Left renal cortex interstitium (tissue), 4 donors: ENCODE results near the gene SNX30. TPM values are rescaled to one million over a fixed set of nuclear protein-coding genes. Genes with fewer than 3 reads are reported as not detected.

Experiments
- DNase-seq, 4 donors: peaks; one replicate each; pipeline ENCODE4 v3.0.0-alpha.2; 2013; ENCODE audit warnings: low read depth in 4 of 4, low spot score in 2 of 4, missing footprints in 1 of 4
- polyA plus RNA-seq, 4 donors: library from polyadenylated mRNA; unstranded; fragments of 120-200 nt; gene quantifications; one replicate each; pipeline ENCODE4 v1.2.1, GENCODE V29; 2013; ENCODE audit not compliant: insufficient read length in 4 of 4

SNX30 gene
- polyA plus RNA-seq, 4 donors: 16.2 to 21.4 (median 19.3) TPM

DNA sequence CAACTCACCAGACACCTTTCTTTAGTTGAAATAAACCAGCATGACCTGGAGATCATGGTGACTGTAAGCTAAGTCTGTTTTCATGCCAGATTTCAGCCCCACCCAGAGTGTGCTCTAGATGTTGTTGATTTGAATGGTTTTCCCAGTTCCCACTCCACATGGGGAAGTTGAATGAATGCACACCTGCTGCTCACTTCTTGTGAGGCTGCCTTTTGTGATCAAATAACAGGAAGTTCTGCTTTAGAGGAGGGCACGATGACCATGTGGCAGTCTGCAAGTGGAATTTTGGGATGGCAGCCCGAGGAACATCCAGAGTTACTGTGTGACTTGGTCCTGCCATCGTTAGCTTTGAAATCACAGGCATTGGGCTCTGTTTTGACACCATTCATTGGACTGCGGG is 121.5 kb downstream of the SNX30 start:
- DNase-seq: no peak

DNA sequence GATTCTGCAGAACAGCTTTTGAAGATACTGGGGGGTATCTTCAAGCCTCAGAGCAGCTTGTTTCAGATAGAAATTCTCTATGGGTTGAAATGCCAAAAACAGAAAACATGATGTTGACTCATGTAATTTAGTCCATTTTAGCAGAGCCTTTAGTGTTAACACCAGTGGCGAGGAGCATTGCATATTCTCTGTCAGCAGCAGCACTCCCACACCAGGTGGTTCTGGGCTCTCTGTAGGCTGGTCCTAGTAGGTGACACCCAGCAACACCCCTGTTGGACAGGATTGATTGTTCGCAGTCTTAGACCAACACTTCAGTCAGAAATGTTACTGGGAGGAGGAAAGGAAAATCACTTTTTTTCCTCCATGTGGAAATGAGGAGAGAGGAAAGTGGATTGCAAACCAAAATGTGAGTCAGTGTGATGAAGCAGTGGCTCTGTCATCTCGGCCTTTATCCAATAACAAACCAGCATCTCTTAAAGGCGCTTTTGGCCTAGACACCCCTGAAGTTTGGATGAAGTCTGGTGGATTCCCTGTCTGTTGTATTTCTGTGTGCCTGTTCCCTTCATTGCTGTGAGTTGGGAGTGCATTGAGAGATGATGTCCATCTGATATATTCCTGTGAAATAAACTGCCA is 123.3 kb downstream of the SNX30 start:
- no peak for DNase-seq

DNA sequence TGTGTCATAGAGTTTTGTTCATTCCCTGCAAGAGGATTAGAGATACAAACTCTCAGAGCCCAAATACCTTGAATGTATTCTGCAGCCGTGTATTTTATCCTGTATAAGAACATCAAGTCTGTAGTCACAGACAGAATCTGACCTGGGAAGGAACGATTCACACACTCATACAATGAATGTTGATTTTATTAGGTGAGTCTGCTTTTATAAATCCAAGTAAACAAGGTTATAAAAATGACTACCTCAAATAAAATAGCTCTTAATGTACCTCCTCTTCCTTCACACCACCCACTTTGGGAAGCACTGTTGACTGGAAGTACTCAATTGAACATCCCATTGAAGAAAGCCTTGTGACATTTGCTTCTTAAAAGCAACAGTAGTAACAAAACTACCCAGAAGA is 128.2 kb downstream of the SNX30 start:
- DNase-seq: no peak

DNA sequence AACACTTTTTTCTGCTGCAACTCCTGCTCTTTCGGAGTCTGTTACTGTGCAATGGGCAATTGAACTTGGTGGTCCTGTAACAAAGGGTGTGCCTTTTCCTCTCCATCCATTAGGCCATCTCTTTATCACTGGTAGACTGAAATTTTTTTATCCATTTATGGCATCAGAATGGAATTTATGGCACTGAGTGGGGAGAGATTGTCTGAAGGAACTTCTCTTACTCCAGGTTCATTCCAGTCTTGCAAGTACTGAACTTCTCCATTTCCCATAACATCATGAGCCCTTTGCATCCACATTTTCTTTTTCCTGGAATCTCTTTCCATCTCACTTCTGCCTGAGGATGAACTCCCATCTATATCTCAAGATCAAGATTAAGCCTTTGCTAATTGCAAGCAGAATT is 130.1 kb downstream of the SNX30 start:
- no peak for DNase-seq

DNA sequence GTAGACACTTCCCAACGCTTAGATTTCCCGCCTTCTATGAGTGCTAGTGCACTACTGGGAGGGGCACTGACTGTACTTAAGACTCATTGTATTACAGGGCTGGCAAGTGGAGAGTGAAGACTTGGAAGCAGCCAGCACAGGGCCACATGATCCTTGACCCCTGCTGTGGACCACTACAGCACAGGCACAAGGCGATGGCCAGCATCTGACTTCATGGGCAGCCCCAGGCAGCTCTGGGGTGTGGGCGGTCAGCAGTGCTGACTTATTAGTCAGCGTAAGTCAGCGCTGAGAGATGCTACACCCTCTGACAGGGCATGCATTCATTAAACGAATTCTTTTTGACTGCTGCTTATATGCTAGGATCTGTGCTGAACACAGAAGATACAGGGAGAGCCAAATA is 130.8 kb downstream of the SNX30 start:
- no peak for DNase-seq

DNA sequence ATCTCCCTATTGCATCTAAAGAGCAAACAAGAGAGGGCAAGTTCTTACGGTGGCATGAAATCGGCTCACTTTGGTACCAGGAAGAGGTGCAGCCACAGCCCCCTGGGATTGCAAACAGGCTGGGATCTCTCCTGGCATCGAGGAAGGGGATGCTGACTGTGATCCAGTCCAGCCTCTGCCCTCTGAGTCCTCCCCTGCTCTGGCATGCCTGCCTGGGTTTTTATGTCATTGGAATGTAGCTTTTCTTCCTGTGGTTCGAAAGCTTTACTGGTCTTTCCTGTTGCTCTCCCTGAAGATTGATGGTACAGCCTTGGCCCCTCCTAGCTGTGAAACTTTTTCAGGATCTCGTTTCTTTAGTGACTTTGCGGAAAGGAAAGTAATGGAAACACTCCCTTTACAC is 133.5 kb downstream of the SNX30 start:
- DNase-seq: peak in 1 of 4 donors; percentile 61

DNA sequence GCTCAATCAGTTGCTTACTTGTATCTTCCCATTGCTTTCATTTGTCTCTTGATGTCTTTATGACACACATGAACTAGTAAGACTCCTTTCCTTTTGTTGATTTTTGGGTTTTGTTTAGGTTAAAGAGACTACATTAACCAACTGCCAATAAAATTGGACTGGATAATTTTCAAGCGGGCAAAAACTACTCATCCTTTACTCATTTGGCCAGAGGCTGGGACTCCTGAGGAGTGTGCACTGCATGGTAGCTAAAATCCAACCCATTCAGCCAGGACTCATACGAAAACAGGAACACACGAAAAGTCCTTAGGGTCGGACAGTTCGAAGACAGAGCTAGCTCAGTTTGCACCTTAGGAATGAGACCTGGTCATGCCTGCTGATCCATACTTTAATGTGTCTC is 134.2 kb downstream of the SNX30 start:
- no peak for DNase-seq

DNA sequence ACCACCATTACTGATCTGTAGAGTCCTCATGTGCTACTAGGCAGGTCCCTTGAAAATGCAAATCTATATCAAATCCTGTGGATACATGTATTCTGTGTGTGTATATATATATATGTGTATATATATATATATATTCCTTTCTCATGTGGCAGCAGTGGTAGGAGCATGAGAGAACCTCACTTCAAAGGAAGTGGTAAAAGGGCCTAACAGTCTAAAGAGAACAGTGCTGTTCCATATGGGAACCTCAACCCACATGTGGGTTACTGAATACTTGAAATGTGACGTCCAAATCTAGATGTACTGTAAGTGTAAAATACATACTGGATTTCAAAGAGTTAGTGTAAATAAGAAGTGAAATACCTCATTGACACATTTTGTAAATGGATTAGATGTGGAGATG is 134.8 kb downstream of the SNX30 start:
- no peak for DNase-seq

DNA sequence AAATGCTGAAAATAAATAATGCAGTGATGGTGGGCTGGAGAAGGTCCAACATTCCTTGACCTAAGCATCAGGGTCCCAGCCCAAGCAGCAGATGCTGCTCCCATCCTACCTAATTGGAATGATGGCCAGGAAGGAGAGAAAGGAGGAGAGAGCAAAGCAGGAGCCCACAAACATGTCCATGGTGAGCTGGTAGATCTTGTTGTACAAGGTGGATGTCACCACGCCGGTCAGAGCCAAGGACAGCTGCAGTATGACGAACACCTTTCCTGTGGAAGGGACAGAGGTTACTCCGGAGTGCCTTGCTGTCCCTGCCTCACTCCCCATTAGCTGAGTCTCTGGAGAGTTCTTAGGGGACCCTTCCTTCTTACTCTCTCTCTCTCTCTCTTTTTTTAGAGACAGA is 135.8 kb downstream of the SNX30 start:
- DNase-seq: no peak

DNA sequence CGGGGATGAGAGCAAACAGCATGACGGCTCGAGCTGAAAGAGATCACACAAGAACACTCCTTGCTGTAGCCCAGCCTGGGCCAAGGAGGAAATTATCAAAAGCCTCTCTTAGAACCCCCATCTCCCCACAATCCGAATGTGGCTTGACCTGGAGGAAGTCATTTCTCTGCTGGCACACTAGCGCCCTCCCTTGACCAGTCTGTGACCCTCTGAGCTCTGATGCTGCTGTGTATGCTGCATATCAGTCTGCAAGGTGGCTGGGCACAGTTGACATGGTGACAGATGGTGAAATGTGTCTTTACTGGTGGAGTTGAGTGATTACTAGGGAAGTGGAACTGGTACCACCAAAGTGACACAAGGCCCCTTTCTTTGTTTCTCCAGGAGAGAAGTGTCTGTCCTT is 136.8 kb downstream of the SNX30 start:
- no peak for DNase-seq

DNA sequence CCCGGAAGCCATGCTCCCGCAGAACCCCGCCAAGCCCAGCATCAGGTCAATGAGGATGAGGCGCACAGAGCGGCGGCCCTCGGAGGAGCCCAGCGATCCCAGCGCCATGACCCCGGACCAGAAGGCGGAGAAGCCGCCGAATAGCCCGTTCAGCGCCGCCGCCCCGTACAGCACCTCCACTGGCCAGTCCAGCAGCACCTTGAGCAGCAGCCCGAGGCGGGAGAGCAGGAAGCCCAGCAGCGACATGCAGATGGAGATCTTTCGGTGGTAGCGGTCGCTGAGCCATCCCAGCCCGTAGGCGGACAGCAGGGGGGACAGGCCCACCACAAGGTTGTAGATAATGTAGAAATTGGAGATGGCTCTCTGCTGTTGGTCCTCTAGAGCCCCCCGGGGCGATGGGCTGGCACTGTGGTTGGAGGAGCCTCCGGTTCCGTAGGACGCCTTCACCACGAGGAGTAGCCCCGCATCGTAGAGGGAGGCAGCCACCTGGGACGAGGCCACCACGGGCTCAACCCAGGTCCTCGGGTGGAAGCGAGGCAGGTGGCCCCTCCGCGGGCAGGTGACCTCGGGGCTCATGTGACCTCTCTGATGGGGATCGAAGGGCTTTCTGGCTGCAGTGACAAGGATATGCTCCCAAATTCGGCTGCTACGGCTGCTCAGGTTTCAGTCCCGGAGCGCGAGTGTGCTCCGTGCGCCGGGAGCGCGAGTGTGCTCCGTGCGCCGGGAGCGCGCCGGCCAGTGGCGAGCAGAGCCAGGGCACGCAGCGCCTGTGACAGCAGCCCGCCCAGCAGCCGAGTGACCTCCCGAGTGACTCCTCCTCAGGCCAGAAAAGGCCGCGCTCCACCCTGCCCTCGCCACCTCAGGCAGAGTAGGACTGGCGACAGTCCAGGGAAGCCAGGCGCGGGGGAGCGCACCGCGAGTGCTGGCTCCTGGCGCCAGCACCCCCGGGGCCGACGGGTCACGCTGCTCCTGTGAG is 139.8 kb downstream of the SNX30 start, which contains the start of gene SLC46A2:
Gene SLC46A2, minus strand, starts transcription at position 771 of the 976 bp plus-strand sequence. Its CDS starts 195 bp downstream, at position 576.
- no peak for DNase-seq

DNA sequence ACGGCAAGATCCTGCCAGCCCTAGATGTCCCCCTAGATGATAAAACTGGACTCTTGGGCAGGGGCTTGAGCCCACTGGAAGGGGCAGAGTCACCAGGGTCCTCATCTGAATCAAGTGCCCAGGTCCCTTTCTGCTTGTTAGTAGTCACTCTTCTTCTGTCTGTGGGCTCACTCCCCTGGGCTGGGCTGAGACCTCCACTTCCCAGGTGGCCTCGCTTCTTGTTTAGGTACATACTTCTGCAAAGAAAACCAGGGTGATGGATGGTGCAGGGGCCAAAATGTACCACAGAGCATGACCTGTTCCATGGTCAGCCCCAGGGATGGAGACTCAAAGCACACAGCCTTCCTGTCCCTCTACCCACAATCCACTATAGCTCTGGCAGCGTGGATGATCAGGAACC is 141.0 kb downstream of the SNX30 start:
- DNase-seq: no peak

DNA sequence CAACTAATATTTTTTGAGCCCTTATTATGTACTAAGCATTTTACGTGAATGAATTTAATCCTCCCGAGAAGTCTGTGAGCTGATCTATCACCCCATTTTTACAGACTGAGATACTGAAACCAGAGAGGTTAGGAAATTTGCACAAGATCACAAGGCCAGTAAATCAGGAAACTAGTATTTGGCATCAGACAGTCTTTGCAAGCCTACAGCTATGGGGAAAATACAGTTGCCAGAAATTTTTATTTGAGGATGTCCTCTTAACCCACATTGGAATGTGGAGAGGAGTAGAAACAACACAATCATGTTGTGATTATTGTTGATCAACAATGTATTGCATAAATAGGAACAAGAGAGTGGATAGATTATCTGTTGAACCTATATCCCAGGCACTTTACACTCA is 142.4 kb downstream of the SNX30 start:
- DNase-seq: no peak

DNA sequence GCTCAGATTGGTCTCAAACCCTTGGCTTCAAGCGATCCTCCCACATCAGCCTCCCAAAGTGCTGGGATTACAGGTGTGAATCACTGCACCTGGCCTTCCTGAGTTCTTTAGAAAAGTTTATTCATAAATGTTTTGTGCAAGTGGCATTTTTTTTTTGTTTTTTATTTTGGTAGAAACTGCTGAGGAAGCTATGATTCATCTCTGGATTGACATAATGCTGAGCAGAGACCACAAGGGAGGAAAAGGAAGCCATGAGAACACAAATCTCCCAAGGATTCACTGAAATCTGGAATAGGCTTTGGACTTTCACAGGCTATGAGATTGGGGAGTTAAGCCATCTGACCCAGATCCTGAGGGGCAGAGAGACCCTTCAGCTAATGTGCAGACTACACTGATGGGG is 143.5 kb downstream of the SNX30 start:
- DNase-seq: no peak

DNA sequence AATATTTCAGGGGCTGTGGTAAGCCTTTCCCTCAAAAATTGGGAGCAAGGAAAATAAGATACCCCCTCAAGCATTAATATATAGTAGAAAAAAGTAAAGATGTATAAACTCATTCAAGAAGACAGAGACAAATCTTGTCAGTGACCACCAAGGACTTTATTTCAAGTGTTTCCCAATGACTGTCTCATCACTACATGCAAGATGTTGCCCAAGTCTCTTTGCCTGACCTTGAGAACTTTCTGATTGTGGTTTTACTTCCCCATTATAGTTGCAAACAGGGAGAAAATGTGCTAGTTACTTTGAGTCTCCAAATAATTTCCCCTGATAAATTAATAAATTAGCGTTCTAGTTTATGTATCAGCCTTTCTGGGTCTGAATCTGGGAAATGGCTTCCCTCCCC is 144.1 kb downstream of the SNX30 start:
- no peak for DNase-seq

DNA sequence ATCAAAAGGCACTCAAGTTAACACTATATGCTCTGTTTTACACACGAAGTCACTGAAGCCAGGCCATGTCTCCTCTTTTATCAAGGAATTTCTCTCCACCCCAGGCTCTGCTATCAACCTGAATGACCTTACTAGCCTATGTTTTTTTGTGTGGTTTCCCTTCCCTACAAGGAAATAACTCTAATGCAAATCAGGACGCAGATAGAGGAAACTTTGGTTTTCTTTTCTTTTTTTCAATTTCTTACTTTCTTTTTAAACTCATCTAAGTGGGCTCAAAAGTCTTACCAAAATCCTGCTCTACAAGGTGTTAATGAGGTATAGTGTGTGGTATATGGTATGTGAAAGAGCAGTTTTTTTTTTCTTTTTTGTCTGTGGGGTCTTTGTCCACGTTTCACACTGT is 145.6 kb downstream of the SNX30 start:
- DNase-seq: no peak

DNA sequence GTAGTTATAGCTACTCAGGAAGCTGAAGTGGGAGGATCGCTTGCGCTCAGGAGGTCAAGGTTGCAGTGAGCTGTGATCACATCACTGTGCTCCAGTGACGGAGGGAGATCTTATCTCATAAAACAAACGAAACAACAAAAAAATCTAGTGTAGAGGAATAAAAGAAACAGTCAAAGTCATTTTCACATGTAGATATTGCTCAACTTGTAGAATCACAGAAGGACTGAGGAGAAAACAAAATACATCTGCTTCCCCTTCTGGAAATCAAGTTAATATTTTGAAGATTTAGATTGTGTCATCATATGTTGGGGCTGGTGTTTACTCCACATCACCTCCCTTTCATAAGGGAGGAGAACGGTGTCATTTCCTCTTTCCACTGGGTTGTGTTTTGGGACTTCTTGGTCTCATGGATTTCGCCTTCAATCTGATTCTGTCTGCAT is 148.3 kb downstream of the SNX30 start:
- no peak for DNase-seq

DNA sequence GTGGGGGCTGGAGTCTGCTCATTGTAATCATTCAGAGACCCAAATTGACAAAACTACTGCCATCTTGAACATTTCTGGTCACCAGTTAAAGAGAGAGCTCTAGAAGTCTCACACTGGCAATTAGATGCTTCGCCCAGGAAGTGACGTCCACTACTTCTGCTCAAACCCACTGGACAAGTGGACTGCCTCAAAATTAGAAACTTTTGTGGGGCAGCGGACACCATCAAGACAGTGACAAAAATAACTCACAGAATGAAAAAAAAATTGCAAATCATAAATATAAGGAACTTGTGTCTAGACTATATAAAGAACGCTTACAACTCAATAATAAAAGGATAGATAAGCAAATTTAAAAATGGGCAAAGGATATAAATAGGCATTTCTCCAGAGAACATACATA is 149.9 kb downstream of the SNX30 start:
- no peak for DNase-seq

DNA sequence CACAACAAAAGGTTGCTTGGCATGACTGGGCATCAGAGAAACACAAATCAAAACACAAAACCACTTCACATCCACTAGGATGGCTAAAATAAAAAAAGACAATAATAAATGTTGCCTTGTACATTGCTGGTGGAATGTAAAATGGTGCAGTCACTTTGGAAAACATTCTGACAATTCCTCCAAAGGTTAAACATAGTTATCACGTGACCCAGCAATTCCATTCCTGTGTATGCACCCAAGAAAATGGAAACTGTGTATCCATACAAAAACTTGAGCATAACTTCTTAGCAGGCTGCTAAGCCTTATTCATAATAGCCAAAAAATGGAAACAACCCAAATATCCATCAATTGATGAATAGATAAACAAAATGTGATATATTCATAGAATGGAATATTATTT is 150.3 kb downstream of the SNX30 start:
- no peak for DNase-seq

DNA sequence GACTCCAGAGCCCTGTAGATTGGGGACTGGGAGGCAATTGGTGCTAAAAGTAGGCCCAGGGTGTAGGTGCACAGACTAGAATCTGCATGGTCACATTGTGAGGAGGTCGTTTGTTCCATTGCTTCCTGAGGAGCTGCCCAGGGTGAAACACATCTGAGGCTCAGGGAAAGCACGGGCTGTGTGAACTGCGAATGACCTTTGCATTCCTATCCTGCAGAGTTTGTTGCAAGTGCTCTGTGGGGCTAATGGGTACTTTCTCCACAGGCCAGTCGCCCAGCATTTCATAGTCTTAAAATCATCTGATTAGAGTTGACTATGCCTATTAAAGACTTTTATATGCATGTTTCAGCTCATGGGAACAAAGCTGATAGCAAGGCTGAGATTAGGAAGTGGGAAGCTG is 154.5 kb downstream of the SNX30 start:
- DNase-seq: no peak

DNA sequence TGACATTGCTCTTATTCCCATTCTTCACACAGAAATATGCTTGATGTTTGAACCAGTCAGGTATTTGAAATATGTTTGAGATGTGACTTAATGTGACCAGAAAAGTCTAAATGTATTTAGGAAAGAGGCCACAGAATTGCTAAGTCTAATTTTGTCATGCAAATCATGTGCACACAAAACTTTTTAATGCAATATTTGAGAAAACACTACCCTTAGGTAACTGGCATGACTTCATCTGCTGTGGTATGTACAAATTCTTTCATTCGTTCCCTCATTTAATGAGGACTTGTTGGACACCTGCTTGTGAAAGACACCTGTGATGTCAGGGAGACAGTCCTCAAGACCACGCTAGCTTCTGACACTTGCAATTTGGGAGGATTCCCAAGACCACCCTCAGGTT is 161.2 kb downstream of the SNX30 start:
- DNase-seq: no peak

DNA sequence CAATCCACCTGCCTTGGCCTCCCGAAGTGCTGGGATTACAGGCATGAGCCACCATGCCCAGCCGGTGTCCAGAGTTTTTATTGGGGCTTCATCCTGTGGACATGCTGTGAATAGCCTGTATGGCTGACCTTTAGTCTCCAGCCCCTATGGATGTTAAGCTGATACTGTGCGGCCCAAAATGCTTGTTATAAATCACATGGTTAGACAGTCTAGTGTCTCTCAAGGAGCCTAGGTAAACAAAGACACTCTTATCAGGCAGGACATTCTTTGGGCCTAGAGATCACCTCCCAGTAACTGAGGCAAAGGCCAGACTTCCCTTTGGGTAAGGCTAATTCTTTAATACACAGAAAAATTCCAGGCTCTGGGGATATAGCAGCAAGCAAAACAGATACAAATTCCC is 162.1 kb downstream of the SNX30 start:
- DNase-seq: no peak
